Kidney epithelial cell (primary cell): ENCODE data around the gene FCRLB. TPM values are rescaled to one million over a fixed set of nuclear protein-coding genes. Genes with fewer than 3 reads are reported as not detected.

Experiments used
- DNase-seq: peaks from one replicate; pipeline ENCODE4 v3.0.0-alpha.2; 2010; ENCODE audit warnings: low read depth
- H3K27me3 ChIP-seq: 2 replicates; pipeline ENCODE4 v1.6.0; 2011; ENCODE audit warnings: low read length; ENCODE audit not compliant: control insufficient read depth, insufficient read depth
- H3K36me3 ChIP-seq: 2 replicates; pipeline ENCODE4 v1.5.1; 2011; ENCODE audit warnings: low read length; ENCODE audit not compliant: control insufficient read depth, insufficient read depth
- H3K4me3 ChIP-seq: 2 replicates; pipeline ENCODE4 v1.5.1; 2011; ENCODE audit warnings: low read depth, mild to moderate bottlenecking, control low read depth, low read length
- CTCF ChIP-seq: IDR thresholded peaks from 2 replicates; pipeline ENCODE4 v1.5.1; 2011; ENCODE audit warnings: mild to moderate bottlenecking, moderate library complexity, low read length, control low read depth, inconsistent platforms; ENCODE audit not compliant: insufficient read depth, poor library complexity, severe bottlenecking
- total RNA-seq: library from RNA; depleted of rRNA; stranded (reverse); fragments of >200 nt; gene quantifications from 2 replicates; pipeline ENCODE4 v1.2.3, GENCODE V29; 2015

Gene FCRLB
- total RNA-seq, 1 donor from 2014 or later: 1.1 TPM

GRCh38 chr1:161728376-161729226 lies 7.3 kb downstream of the FCRLB start:
- DNase-seq: no peak
- no peaks in the 10 kb centered on the region for H3K27me3 ChIP-seq
- no peak for TF ChIP-seq CTCF
- no peaks in the 10 kb centered on the region for H3K36me3 ChIP-seq
- H3K4me3 ChIP-seq: no peak overlapping the region

DNA sequence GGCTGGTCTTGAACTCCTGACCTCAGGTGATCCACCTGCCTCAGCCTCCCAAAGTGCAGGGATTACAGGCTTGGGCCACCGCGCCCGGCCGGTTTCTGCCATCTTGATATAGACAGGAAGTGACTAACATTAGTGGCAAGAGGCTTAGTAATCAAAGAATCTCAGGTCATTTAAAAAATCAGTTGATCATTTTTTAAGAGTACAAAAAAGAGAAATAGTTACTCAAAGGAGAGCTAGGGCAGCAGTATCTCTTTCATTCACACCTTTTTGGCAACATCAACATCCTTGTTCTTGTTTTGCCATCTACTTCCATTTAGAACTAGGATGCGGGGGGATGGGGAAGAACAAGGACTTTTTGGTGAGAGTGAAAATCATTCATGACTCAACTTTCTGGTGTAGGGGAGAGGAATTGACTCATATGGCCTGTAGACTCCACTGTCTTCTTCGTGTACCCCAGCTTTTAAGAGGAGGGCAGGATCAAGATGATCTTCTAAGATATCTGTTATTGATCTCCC lies 8.8 kb downstream of the FCRLB start:
- no peak overlapping the region for H3K4me3 ChIP-seq
- no peaks in the 10 kb centered on the region for H3K36me3 ChIP-seq
- TF ChIP-seq CTCF: no peak
- DNase-seq: no peak
- H3K27me3 ChIP-seq: no peaks in the 10 kb centered on the region

GRCh38 chr1:161731241-161731640 lies 9.9 kb downstream of the FCRLB start:
- Histone ChIP-seq H3K27me3 (no peaks in the 10 kb centered on the region), H3K4me3 (no peak overlapping the region), H3K36me3 (no peaks in the 10 kb centered on the region)
- TF ChIP-seq CTCF: no peak
- no peak for DNase-seq

DNA sequence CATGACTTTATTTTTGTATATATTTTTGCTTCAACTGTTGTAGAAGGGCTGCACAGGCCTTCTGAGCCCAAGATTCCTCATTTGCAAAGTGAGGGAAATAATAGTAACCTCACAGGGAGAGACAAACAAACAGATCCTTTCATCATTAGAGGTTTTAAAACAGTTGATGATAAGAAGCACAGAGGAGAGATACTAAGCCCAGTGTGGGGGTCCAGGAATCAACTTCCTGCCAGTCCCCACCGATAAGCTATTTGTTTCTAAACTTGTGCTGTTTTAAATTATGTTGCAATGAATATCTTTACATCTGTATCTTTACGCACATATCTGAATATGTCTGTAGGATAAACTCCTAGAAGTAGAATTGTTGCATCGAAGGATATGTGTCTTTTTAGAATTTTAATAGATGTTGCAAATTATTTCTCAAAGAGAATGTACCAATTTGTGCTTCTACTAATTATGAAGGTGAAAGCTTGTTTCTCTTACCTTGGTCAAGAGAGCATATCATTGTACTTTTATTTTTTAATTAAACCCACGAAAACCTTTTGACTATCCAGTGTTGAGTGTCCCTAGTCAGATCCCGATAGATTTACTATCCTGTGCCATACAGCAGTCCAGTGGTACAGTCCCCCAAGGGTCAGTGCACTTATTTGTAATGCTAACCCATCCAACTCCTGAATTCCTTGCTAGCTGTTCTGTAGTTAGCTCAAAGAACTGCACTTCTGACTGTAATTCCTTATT lies 10.8 kb downstream of the FCRLB start:
- Histone ChIP-seq H3K4me3 (no peak overlapping the region), H3K27me3 (no peaks in the 10 kb centered on the region), H3K36me3 (no peaks in the 10 kb centered on the region)
- no peak for TF ChIP-seq CTCF
- no peak for DNase-seq

DNA sequence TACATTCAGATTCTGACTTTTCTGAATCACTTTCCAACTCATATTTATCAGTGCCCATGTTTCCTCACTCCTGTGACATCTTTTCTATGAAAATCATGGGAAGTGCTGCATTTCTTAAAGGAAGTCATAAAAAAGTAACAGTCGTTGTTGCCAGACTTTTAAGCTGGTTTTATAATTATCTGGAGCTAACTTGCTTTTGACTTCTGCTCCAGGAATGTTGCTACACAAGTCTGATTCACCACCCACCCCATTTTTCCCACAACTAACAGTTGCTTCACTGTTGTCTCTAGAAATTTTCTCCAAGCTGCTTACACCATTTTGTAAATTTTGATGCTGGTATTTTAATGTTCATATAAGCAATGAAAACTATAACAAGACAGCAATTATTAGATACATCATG lies 12.2 kb downstream of the FCRLB start:
- Histone ChIP-seq H3K36me3 (no peaks in the 10 kb centered on the region), H3K4me3 (no peak overlapping the region), H3K27me3 (no peaks in the 10 kb centered on the region)
- no peak for TF ChIP-seq CTCF
- DNase-seq: no peak
